ENCODE results near the gene APLF.

GRCh38 chr2:68441179-68441993 is 26.0 kb upstream of the APLF start:
- TF ChIP-seq CTCF (IDR thresholded peaks at IDR 0.05 in 4 of 5, conservative IDR thresholded peaks at IDR 0.05 in 1 of 5): peak; percentile 70 to 87 (median 80)
- TF ChIP-seq POLR2A (IDR thresholded peaks at IDR 0.05): no peak

Measured in gastrocnemius medialis (tissue), 4 donors.